ENCODE results near the gene RASSF5.
"Not testable (repeated sequence)": the region's sequence is repeated elsewhere in the genome, so short reads cannot be mapped to it uniquely, and the experiment has no call there.

RASSF5 gene

DNA sequence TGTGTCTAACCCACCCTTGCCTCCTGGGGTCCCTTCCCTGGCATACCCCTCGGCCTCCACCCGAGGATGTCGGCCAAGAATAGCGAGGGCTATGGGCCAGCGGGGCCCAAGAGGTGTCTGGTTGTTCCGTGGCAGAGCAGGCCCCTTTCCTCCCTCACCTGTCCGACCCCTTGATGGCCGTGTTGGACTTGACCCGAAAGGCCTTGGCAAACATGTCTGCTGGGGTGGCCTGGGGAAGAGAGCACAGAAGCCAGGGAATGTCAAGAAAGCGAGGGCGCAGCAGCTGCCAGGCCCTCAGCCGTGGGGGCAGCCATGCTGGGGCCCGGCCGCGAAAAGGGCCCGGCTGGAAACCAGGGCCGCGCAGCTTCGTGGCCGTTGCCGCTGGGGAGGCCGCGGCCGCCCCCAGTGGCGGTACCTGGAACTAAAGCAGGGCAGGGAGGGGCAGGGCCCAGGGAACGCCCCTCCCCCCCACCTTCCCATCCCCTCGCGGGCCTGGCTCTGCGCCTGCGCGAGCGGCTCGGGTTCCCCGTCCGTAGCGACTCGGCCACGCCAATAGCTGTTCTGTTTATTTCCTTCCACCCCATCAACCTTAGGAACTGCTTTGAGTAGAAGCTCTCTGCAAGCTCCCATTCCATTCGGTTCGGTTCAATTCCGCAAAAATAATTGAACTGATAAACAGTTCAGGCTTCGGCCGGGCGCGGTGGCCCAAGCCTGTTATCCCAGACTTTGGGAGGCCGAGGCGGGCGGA is 105.0 kb downstream of the RASSF5 start, which contains the start of gene EIF2D:
TSS of gene EIF2D (minus strand) at position 337 of the 748 bp plus-strand sequence. CDS start at position 214, 123 bp downstream.
- FAIRE-seq (peak; percentile 95), DNase-seq (ENCODE audit: insufficient read length, low spot score) (peak; percentile 98)
- peak; percentile 71 for TF ChIP-seq PAX5 (IDR thresholded peaks at IDR 0.05; ENCODE audit: insufficient read depth, low read length, severe bottlenecking)
- TF ChIP-seq POLR2AphosphoS5 (IDR thresholded peaks at IDR 0.05; ENCODE audit: low read depth, low read length), result peak; percentile 91
- TF ChIP-seq POU2F2 (IDR thresholded peaks at IDR 0.05; ENCODE audit: low read depth, low read length), result peak; percentile 92
- peak; percentile 96 for TF ChIP-seq POLR2A (IDR thresholded peaks at IDR 0.05; ENCODE audit: low read depth, low read length)
- TF ChIP-seq TAF1 (IDR thresholded peaks at IDR 0.05; ENCODE audit: low read depth, low read length), result peak; percentile 99
- TF ChIP-seq SPI1 (IDR thresholded peaks at IDR 0.05; ENCODE audit: low read depth, low read length), result no peak

DNA sequence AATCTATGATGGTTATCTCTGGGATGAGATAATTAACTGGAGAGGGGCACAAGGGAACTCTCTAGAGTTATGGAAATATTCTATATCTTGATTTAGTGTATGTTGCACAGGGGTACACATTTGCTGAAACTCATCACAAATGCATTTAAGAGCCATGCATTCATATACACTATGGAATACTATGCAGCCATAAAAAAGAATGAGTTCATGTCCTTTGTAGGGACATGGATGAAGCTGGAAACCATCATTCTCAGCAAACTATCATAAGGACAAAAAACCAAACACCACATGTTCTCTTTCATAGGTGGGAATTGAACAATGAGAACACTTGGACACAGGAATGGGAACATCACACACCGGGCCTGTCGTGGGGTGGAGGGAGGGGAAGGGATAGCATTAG is 119.1 kb downstream of the RASSF5 start:
- not testable (repeated sequence) for DNase-seq (ENCODE audit: insufficient read length, low spot score); FAIRE-seq

GRCh38 chr1:206628916-206629315 is 121.6 kb downstream of the RASSF5 start:
- FAIRE-seq (no peak), DNase-seq (ENCODE audit: insufficient read length, low spot score) (no peak)
- no peak for TF ChIP-seq SPI1 (IDR thresholded peaks at IDR 0.05; ENCODE audit: low read depth, low read length)
- TF ChIP-seq POLR2AphosphoS5 (IDR thresholded peaks at IDR 0.05; ENCODE audit: low read depth, low read length), result no peak
- TF ChIP-seq POLR2A (IDR thresholded peaks at IDR 0.05; ENCODE audit: low read depth, low read length), result no peak
- TF ChIP-seq TAF1 (IDR thresholded peaks at IDR 0.05; ENCODE audit: low read depth, low read length), result no peak
- TF ChIP-seq PAX5 (IDR thresholded peaks at IDR 0.05; ENCODE audit: insufficient read depth, low read length, severe bottlenecking), result no peak
- TF ChIP-seq POU2F2 (IDR thresholded peaks at IDR 0.05; ENCODE audit: low read depth, low read length), result no peak

GRCh38 chr1:206631085-206631509 is 123.8 kb downstream of the RASSF5 start:
- DNase-seq (ENCODE audit: insufficient read length, low spot score), result peak; percentile 43
- TF ChIP-seq PAX5 (IDR thresholded peaks at IDR 0.05; ENCODE audit: insufficient read depth, low read length, severe bottlenecking) (no peak), SPI1 (IDR thresholded peaks at IDR 0.05; ENCODE audit: low read depth, low read length) (no peak), POLR2AphosphoS5 (IDR thresholded peaks at IDR 0.05; ENCODE audit: low read depth, low read length) (no peak), POU2F2 (IDR thresholded peaks at IDR 0.05; ENCODE audit: low read depth, low read length) (no peak), POLR2A (IDR thresholded peaks at IDR 0.05; ENCODE audit: low read depth, low read length) (no peak), TAF1 (IDR thresholded peaks at IDR 0.05; ENCODE audit: low read depth, low read length) (no peak)
- peak; percentile 58 for FAIRE-seq

- FAIRE-seq (no peak), DNase-seq (ENCODE audit: insufficient read length, low spot score) (no peak)
- TF ChIP-seq PAX5 (IDR thresholded peaks at IDR 0.05; ENCODE audit: insufficient read depth, low read length, severe bottlenecking) (no peak), POU2F2 (IDR thresholded peaks at IDR 0.05; ENCODE audit: low read depth, low read length) (no peak), TAF1 (IDR thresholded peaks at IDR 0.05; ENCODE audit: low read depth, low read length) (no peak), SPI1 (IDR thresholded peaks at IDR 0.05; ENCODE audit: low read depth, low read length) (no peak), POLR2A (IDR thresholded peaks at IDR 0.05; ENCODE audit: low read depth, low read length) (no peak), POLR2AphosphoS5 (IDR thresholded peaks at IDR 0.05; ENCODE audit: low read depth, low read length) (no peak)
These were observed 126.4 kb downstream of the RASSF5 start for GRCh38 chr1:206633708-206634121.

- FAIRE-seq (peak; percentile 28), DNase-seq (ENCODE audit: insufficient read length, low spot score) (no peak)
- no peak for TF ChIP-seq POLR2AphosphoS5 (IDR thresholded peaks at IDR 0.05; ENCODE audit: low read depth, low read length)
- TF ChIP-seq SPI1 (IDR thresholded peaks at IDR 0.05; ENCODE audit: low read depth, low read length), result 0 out of 2 replicates have a peak, but pooled peaks have one; percentile 14
- TF ChIP-seq POLR2A (IDR thresholded peaks at IDR 0.05; ENCODE audit: low read depth, low read length), result no peak
- no peak for TF ChIP-seq TAF1 (IDR thresholded peaks at IDR 0.05; ENCODE audit: low read depth, low read length)
These were observed 127.2 kb downstream of the RASSF5 start for GRCh38 chr1:206634365-206635079.

- FAIRE-seq (peak; percentile 98), DNase-seq (ENCODE audit: insufficient read length, low spot score) (peak; percentile 81)
- TF ChIP-seq TAF1 (IDR thresholded peaks at IDR 0.05; ENCODE audit: low read depth, low read length), result no peak; the same call in 1 of the 2 replicates
- peak; percentile 42; the same call in 1 of the 2 replicates for TF ChIP-seq SPI1 (IDR thresholded peaks at IDR 0.05; ENCODE audit: low read depth, low read length)
- TF ChIP-seq POLR2AphosphoS5 (IDR thresholded peaks at IDR 0.05; ENCODE audit: low read depth, low read length), result peak; percentile 77
- TF ChIP-seq POU2F2 (IDR thresholded peaks at IDR 0.05; ENCODE audit: low read depth, low read length), result peak; percentile 51; the same call in 1 of the 2 replicates
- TF ChIP-seq POLR2A (IDR thresholded peaks at IDR 0.05; ENCODE audit: low read depth, low read length), result peak; percentile 83
- peak; percentile 33 for TF ChIP-seq PAX5 (IDR thresholded peaks at IDR 0.05; ENCODE audit: insufficient read depth, low read length, severe bottlenecking)
These were observed 128.0 kb downstream of the RASSF5 start, which contains the start of gene DYRK3 for GRCh38 chr1:206635080-206635977. Gene DYRK3 (plus strand): TSS chr1:206635536. CDS start chr1:206635704, 168 bp downstream.

GRCh38 chr1:206635978-206636345 is 128.6 kb downstream of the RASSF5 start:
- TF ChIP-seq POU2F2 (IDR thresholded peaks at IDR 0.05; ENCODE audit: low read depth, low read length), result no peak
- no peak for TF ChIP-seq SPI1 (IDR thresholded peaks at IDR 0.05; ENCODE audit: low read depth, low read length)
- no peak for DNase-seq (ENCODE audit: insufficient read length, low spot score)
- no peak for FAIRE-seq

GRCh38 chr1:206636671-206637070 is 129.3 kb downstream of the RASSF5 start:
- no peak for FAIRE-seq
- TF ChIP-seq PAX5 (IDR thresholded peaks at IDR 0.05; ENCODE audit: insufficient read depth, low read length, severe bottlenecking) (no peak), POLR2A (IDR thresholded peaks at IDR 0.05; ENCODE audit: low read depth, low read length) (no peak), POLR2AphosphoS5 (IDR thresholded peaks at IDR 0.05; ENCODE audit: low read depth, low read length) (no peak), SPI1 (IDR thresholded peaks at IDR 0.05; ENCODE audit: low read depth, low read length) (no peak), POU2F2 (IDR thresholded peaks at IDR 0.05; ENCODE audit: low read depth, low read length) (no peak), TAF1 (IDR thresholded peaks at IDR 0.05; ENCODE audit: low read depth, low read length) (no peak)

More at GRCh38 chr1:206636671-206637070, 129.3 kb downstream of the RASSF5 start:
- DNase-seq (ENCODE audit: insufficient read length, low spot score), result no peak

All from GM12891 (cell line).